Measurements from ENCODE around the gene HOMER2.
A peak's percentile ranks its signal among the peaks of the same experiment; 100 is the strongest.

Gene HOMER2

DNA sequence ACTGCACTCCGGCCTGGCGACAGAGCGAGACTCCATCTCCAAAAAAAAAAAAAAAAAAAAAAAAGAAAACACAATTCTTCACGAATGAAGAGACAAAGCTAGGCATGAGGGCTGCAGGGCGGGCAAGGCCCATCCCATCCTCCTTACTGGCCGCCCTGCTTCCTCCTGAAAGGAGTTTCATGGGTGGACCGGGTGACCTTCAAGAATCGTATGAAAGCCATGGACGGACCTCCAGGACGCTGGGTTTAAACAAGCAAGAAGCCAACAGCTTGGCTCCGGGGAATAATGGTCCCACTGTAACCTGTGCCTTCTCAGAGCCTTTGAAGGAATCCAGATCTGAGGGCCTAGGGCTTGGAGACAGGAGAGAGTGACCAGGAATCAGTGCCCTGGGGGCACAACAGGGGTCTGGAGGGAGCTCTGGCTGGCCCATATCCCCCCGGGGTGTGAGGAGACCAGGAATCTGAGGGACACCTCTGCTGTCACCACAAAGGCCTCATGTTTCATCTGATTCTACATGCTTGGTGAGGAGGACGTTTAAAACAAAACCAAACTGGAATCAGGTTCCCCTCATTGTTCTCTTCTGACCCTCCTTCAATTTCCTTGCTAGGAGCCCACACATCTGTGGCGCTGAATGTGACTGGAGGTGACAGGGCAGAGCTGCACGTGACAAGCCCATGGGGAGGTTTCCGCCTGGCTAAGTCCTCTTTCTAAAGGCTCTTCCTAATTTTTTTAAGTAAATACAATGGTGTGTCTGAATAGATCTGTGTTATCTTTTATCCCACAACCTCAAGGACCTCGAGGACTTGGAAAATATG lies 97.0 kb downstream of the HOMER2 start:
- no peak for DNase-seq

DNA sequence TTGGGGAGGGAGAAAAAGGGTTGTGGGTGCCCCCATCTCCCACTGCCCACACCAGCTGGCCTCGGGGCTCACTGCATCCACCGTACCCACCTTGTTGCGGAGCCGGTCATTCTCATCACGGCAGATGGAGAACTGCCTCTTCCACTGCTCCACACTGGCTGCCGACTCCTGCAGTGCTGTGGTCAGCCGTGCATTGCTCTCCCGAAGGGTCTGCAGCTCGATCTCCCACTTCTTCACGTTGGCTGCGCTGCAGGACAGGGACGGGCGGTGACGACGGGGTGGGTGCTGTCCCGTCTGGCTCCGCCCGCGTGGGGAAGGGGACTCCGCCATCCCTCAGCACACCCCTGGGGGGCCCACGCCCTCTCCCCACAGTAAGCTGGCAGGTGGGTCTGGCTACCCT lies 98.0 kb downstream of the HOMER2 start:
- DNase-seq, result no peak

DNA sequence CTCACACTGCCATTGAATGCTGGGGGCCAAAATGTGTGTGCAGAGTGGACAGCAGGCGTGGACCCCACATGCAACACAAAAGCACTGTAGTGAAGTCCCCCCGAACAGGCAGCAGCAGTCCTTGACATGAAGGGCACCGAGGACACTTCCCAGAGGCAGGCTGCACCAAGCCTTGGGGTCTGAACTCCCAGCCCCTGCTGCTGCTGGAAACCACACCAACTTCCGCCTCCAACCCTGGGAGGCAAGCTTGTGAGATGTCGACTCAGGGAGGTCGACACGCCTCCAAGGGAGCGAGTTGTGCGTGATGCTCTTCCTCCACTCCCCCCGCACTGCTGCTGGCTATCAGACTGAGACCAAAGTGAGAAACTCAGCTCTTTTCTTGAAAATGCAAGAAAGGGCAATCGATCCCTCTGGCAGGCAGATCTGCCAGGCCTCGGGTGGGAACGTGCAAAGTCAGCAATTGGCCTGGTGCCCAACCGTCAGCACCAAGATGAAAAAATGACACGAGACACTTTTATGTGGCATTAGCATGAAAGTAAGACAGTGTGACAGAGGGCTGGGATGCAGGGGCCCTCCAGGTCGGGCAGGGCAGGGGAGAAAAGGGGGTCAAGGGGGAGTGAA lies 99.5 kb downstream of the HOMER2 start:
- DNase-seq, result no peak

DNA sequence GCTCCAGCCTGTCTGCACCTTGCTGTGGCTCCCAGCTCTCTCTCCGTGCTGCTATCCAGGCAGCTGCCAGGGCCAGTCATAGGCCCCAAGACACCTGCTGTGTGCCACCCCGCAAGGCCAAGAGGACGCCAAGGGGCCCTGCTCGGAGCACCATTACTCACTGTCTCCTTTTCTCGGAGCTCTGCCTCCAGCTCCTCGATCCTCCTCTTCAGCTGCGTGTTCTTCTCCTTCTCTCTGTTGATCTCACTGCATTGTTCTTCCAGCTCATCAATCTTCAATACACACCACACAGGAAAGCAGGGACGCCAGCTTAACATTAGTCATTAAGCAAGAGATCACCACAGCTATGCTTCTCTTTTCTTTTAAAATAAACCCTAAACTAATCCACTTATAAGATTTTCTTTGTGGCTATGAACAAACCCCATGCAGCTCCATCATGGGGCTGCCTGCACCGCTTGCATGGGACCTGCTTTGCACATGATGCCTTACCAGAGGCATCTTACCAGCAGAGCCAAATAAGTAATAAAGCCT lies 100.5 kb downstream of the HOMER2 start:
- no peak for DNase-seq

- DNase-seq, result no peak
Observed at GRCh38 chr15:82851306-82851850, 101.1 kb downstream of the HOMER2 start.

DNA sequence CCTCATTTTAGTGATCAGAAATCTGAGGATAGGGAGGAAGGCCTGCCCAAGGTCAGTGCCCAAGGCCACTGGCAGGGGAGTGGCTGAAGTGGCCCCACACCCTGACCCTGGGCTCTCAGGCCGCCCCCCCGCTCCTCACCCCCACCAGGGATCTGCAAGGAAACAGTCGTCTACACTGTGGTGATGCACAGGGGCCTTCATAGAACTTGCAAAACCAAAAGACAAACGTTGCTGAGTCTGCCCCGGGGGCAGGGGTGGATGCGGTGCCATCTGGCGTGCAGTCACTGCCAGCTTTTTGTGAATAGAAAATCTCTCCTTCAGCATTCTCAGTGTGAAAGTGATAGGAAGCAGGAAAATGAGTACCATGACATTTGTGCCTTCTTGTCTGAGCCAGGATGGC lies 101.8 kb downstream of the HOMER2 start:
- no peak for DNase-seq

DNA sequence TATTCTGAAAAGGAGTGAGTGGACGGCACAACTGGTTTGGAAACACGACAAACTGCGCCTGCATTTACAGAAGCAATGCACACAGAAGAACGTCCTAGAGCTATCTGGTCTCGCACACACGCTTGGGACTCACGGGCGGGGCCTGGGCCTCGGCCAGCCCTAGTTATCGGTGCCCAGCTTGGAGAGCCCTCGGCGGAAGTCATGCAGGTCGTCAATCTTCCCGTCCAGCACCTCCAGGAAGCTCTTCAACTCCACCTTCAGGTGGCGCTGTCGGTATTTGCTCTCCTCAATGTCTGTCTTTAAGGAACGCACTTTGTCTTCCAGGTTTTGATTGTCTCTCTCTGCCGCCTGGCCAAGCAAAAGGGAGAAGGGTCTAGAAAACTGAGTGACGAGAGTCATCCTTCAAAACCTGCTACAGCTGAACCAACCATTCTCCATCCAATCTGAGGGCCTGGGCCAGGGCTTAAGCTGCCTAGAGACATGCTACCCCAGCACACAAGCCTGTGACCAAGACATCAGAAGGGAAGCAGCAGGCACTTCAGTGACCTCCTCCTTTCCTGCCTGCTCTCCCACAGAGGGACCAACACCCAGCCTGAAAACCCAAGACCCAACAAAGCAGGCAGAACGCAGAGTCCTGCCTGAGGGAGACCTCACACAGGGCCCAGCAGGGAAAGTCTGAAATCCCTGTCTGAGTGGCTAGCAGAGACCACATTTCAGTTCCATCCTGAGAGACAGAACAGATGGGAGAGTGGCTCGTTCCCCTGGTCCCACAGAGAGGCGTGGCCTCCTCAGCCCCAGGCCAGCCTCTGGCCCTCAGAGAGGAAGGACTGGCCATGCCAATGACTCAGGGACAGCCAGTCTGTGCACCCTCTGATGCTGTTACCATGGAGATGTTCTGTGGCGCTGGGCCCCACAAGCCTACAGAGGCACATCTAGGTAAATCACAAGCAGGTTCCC lies 102.7 kb downstream of the HOMER2 start:
- DNase-seq, result peak; percentile 70

- DNase-seq, result no peak
Observed at GRCh38 chr15:82848241-82848993, 104.1 kb downstream of the HOMER2 start.

GRCh38 chr15:82847703-82848102 lies 104.8 kb downstream of the HOMER2 start:
- no peak for DNase-seq

GRCh38 chr15:82846621-82847020 lies 105.9 kb downstream of the HOMER2 start:
- DNase-seq, result no peak

DNA sequence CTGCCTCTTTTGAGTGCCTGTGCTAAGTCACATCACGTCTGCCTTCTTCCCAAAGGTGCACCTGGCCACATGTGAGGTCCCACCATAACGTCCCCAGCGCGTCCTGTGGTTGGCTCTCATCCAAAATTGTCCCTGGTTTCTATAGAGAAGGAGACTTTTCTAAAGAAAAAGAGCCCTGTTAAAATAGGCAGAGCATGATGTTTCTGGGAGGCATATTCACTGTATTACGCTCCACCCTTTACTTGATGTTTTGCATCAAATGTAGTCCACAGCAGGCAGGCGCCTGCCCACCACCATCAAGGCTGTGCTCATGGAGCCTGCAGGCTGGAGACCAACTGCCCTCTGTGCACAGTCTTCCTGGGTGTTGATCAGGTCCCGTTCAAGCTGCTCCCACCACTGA lies 106.8 kb downstream of the HOMER2 start:
- DNase-seq, result no peak

GRCh38 chr15:82843566-82843965 lies 109.0 kb downstream of the HOMER2 start:
- DNase-seq, result no peak

GRCh38 chr15:82840166-82840565 lies 112.4 kb downstream of the HOMER2 start:
- no peak for DNase-seq

DNA sequence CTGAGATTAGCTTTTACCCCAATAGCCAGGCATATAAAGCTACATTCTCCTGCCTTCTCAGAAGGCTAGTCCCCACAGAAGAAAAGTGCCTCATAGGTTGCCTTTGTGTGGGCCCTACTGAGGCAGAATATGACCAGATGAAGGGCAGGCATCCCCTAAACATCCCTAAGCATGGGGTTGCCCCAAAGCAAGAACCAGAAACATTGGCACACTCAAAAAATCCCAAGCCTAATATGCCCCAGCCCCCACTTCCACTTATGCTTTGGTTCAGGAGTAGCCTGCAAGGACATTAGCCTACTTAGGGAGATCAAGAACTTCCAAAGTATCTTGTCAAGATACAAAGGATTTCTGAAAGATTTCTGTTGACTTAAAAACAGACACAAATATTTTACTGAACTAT lies 113.4 kb downstream of the HOMER2 start:
- no peak for DNase-seq

- no peak for DNase-seq
Observed at GRCh38 chr15:82838096-82838735, 114.3 kb downstream of the HOMER2 start.

DNA sequence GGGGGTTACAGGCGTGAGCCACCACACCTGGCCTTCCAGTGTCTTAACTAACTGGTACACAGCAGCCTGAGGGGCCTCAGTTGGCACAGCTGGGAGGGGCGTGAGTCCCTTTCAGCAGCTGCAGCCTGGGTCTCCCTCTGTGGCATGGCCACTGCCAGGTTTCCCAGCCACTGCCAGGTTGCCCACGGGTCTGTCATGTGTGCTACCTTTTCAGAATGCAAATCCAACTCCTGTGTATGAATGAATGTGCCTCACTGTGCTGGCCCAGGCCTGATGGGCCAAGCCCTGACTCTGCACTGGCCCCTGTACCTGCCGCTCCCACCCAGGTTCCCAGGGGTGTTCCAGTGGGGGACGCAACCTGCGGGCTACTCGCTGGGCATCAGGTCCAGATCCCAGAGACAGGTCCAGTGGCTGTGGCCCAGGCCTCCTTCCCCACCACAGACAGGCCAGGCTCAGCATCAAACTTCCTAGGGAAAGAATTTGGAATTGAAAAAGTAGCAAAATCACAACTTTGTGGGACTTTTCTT lies 117.1 kb downstream of the HOMER2 start:
- no peak for DNase-seq

GRCh38 chr15:82833362-82833682 lies 119.2 kb downstream of the HOMER2 start:
- no peak for DNase-seq

DNA sequence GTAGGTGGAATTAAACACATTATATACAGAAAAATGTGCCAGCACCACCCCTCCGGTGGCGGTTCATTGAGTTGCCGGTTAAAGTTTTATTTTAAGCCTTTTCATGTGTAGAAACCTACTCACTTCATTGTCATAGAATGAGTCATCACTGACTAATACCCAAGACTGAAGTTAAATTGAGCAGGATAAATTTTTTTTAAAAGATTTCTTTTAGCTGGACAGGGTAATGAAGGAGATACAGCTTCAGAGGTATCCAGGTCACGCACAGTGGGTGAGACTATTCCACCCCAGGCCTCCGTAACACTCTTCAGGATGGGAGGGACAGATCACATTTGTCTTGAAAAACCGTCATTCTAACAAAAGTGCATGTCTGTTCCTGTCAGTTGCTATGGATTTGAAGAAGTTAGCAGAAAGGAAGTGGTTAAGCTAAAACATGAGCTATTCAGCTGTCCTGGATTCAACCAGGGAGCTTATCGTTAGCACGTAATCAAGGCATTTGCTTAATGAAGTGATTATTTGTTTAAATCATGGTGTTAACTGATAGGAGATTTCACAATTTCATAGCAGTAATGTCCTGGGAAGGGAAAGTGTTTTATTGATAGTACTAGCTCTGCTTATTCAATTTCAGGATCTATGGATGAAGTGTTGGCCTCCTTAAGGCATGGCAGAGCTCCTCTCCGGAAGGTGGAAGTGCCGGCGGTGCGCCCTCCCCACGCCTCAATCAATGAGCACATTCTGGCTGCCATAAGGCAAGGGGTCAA lies 119.7 kb downstream of the HOMER2 start:
- no peak for DNase-seq

- no peak for DNase-seq
Observed at GRCh38 chr15:82831894-82832600, 120.5 kb downstream of the HOMER2 start.
